ENCODE measurements around the gene ID3.
A peak's percentile ranks its signal among the peaks of the same experiment; 100 is the strongest.

ID3 gene

GRCh38 chr1:23558872-23559135 is 497 bp downstream of the ID3 start:
- Histone ChIP-seq H3K4me1 (peaks cover 70% of the 10 kb centered on the region), H3K36me3 (peaks cover 26% of the 10 kb centered on the region), H3K4me2 (peak overlapping the region; percentile 96), H3K4me3 (peak overlapping the region; percentile 95), H3K9ac (peak overlapping the region; percentile 97), H3K27me3 (no peaks in the 10 kb centered on the region), H3K27ac (peak overlapping the region; percentile 87), H3K9me3 (no peaks in the 10 kb centered on the region), H4K20me1 (peaks cover 29% of the 10 kb centered on the region)
- no peak for TF ChIP-seq Cebpa-rat (IDR thresholded peaks at IDR 0.05)

- Histone ChIP-seq H3K4me1 (peaks cover 70% of the 10 kb centered on the region), H4K20me1 (peaks cover 29% of the 10 kb centered on the region), H3K9me3 (no peaks in the 10 kb centered on the region), H3K27me3 (no peaks in the 10 kb centered on the region), H3K36me3 (peaks cover 26% of the 10 kb centered on the region), H3K4me3 (peak overlapping the region; percentile 95), H3K9ac (peak overlapping the region; percentile 97), H3K4me2 (peak overlapping the region; percentile 96), H3K27ac (peak overlapping the region; percentile 87)
- TF ChIP-seq Cebpa-rat (IDR thresholded peaks at IDR 0.05): no peak
These were observed 995 bp downstream of the ID3 start for GRCh38 chr1:23558140-23558871.

- H3K4me3 ChIP-seq: peak overlapping the region; percentile 95
- H3K9ac ChIP-seq: peak overlapping the region; percentile 97
- H3K36me3 ChIP-seq: peaks cover 26% of the 10 kb centered on the region
- H3K27ac ChIP-seq: peak overlapping the region; percentile 87
- TF ChIP-seq Cebpa-rat (IDR thresholded peaks at IDR 0.05): no peak
- H3K9me3 ChIP-seq: no peaks in the 10 kb centered on the region
- peaks cover 29% of the 10 kb centered on the region for H4K20me1 ChIP-seq
- peak overlapping the region; percentile 96 for H3K4me2 ChIP-seq
- no peaks in the 10 kb centered on the region for H3K27me3 ChIP-seq
- H3K4me1 ChIP-seq: peaks cover 70% of the 10 kb centered on the region
These were observed 1.7 kb downstream of the ID3 start for GRCh38 chr1:23557471-23558124.

GRCh38 chr1:23556635-23557470 is 2.4 kb downstream of the ID3 start:
- Histone ChIP-seq H3K27me3 (no peaks in the 10 kb centered on the region), H3K27ac (peak overlapping the region; percentile 87), H3K9me3 (no peaks in the 10 kb centered on the region), H4K20me1 (peaks cover 29% of the 10 kb centered on the region), H3K4me1 (peaks cover 70% of the 10 kb centered on the region), H3K4me3 (peak overlapping the region; percentile 95), H3K4me2 (peak overlapping the region; percentile 96), H3K36me3 (peaks cover 26% of the 10 kb centered on the region), H3K9ac (peak overlapping the region; percentile 97)
- no peak for TF ChIP-seq Cebpa-rat (IDR thresholded peaks at IDR 0.05)

GRCh38 chr1:23555986-23556634 is 3.2 kb downstream of the ID3 start:
- Histone ChIP-seq H3K27ac (peak overlapping the region; percentile 87), H3K36me3 (peaks cover 26% of the 10 kb centered on the region), H3K27me3 (no peaks in the 10 kb centered on the region), H3K4me2 (peak overlapping the region; percentile 96), H3K4me3 (peak overlapping the region; percentile 95), H3K4me1 (peaks cover 70% of the 10 kb centered on the region), H3K9me3 (no peaks in the 10 kb centered on the region), H3K9ac (peak overlapping the region; percentile 97), H4K20me1 (peaks cover 29% of the 10 kb centered on the region)
- TF ChIP-seq Cebpa-rat (IDR thresholded peaks at IDR 0.05): no peak

GRCh38 chr1:23555270-23555985 is 3.9 kb downstream of the ID3 start:
- Histone ChIP-seq H3K9me3 (no peaks in the 10 kb centered on the region), H3K4me2 (peak overlapping the region; percentile 96), H4K20me1 (peaks cover 29% of the 10 kb centered on the region), H3K27me3 (no peaks in the 10 kb centered on the region), H3K27ac (peak overlapping the region; percentile 87), H3K4me3 (peak overlapping the region; percentile 95), H3K36me3 (peaks cover 26% of the 10 kb centered on the region), H3K4me1 (peaks cover 70% of the 10 kb centered on the region), H3K9ac (peak overlapping the region; percentile 97)
- TF ChIP-seq Cebpa-rat (IDR thresholded peaks at IDR 0.05): no peak

- peaks cover 26% of the 10 kb centered on the region for H3K36me3 ChIP-seq
- H3K4me1 ChIP-seq: peaks cover 70% of the 10 kb centered on the region
- H4K20me1 ChIP-seq: peaks cover 29% of the 10 kb centered on the region
- peak overlapping the region; percentile 95 for H3K4me3 ChIP-seq
- TF ChIP-seq Cebpa-rat (IDR thresholded peaks at IDR 0.05): no peak
- H3K9me3 ChIP-seq: no peaks in the 10 kb centered on the region
- H3K4me2 ChIP-seq: peak overlapping the region; percentile 96
- no peaks in the 10 kb centered on the region for H3K27me3 ChIP-seq
- H3K27ac ChIP-seq: peak overlapping the region; percentile 99
- H3K9ac ChIP-seq: peak overlapping the region; percentile 97
These were observed 4.6 kb downstream of the ID3 start for GRCh38 chr1:23554481-23555269.

- Histone ChIP-seq H3K9ac (peak overlapping the region; percentile 88), H3K4me3 (peak overlapping the region; percentile 62), H3K27me3 (no peaks in the 10 kb centered on the region), H3K9me3 (no peaks in the 10 kb centered on the region), H4K20me1 (peaks cover 27% of the 10 kb centered on the region), H3K4me1 (peaks cover 76% of the 10 kb centered on the region), H3K4me2 (peak overlapping the region; percentile 85), H3K27ac (peak overlapping the region; percentile 99), H3K36me3 (peaks cover 26% of the 10 kb centered on the region)
- TF ChIP-seq Cebpa-rat (IDR thresholded peaks at IDR 0.05): no peak
These were observed 5.2 kb downstream of the ID3 start for GRCh38 chr1:23554127-23554480.
